Tibial artery (tissue), 4 donors: ENCODE data around the gene SLC25A28.

ENCODE experiments used
- DNase-seq, 2 donors: peaks; one replicate each; pipeline ENCODE4 v3.0.0-alpha.2; 2019
- H3K27ac ChIP-seq, 2 donors: fragments of 200-600 bp; sonication (generic) in 1 of 2; 1 replicate in 1 of 2; 2 replicates in 1 of 2; pipeline ENCODE4 v1.5.1; 2018 to 2019; ENCODE audit warnings: mild to moderate bottlenecking in 1 of 2
- H3K27me3 ChIP-seq, 2 donors: fragments of 200-600 bp; sonication (generic) in 1 of 2; one replicate each; pipeline versions ENCODE4 v1.5.1 to v1.6.0; 2016 to 2019
- H3K36me3 ChIP-seq, 3 donors: fragments of 200-600 bp; sonication (generic) in 2 of 3; one replicate each; pipeline ENCODE4 v1.5.1; 2016 to 2019; ENCODE audit warnings: mild to moderate bottlenecking in 2 of 3
- H3K4me1 ChIP-seq, 4 donors: fragments of 200-600 bp; sonication (generic) in 2 of 4; 1 replicate in 3 of 4; 2 replicates in 1 of 4; pipeline ENCODE4 v1.5.1; 2016 to 2019
- H3K4me3 ChIP-seq, 2 donors: fragments of 200-600 bp; sonication (generic) in 1 of 2; 1 replicate in 1 of 2; 2 replicates in 1 of 2; pipeline ENCODE4 v1.5.1; 2018 to 2019; ENCODE audit warnings: mild to moderate bottlenecking in 2 of 2
- H3K9me3 ChIP-seq, 3 donors: fragments of 200-600 bp; sonication (generic) in 1 of 3; one replicate each; pipeline ENCODE4 v1.5.1; 2016 to 2019
- CTCF ChIP-seq, 2 experiments: fragments of 200-600 bp in 1 of 2; fragments of 450-650 bp in 1 of 2; IDR thresholded peaks; one replicate each; pipeline ENCODE4 v1.5.1; 2017 to 2019; ENCODE audit warnings: antibody characterized with exemption in 2 of 2, mild to moderate bottlenecking in 1 of 2, moderate library complexity in 1 of 2
- intact Hi-C: fragments of 100-400 bp; cut with DNase I; formaldehyde crosslinking; loops from one replicate; pipeline ENCODE4 v1.15.0; 2023; ENCODE audit warnings: low total_unique reads

The SLC25A28 gene

DNA sequence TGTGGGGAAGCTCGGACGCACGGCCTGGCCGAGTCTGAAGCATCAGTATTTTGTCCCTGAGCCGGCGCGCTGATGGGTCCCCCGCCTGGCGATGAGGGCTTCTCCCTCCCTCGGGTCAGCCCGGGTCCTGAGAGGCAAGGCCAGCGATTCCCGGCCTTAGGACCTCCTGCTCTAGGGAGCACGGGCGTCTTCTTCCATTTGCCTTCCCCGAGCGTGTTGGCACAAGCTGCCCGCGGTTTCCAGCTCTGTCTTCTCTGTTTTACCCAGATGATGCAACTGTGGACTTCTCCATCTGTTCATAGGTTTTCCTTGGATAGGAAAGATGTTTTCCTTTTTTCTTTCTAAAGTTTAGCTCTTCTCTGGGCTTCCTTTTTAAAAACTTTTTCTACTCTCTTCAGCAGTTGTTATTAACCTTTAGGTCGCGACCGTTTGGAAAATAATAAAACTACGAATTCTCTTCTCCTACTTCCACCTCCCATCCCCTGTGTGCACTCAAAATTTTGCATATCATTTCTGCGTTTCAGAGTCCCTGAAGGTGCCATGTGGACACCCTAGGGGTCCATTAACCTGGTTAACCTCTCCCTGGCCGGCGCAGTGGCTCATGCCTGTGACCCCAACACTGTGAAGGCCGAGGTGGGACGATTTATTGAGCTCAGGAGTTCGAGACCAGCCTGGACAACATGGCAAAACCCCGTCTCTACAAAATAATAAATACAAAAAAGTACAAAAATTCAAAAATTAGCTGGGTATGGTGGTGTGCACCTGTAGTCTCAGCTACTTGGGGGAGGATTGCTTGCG lies 1.4 kb upstream of the SLC25A28 start:
- DNase-seq, result no peak

GRCh38 chr10:99620711-99621453 lies 643 bp upstream of the SLC25A28 start:
- H3K27me3 ChIP-seq, result no peaks in the 10 kb centered on the region
- no peaks in the 10 kb centered on the region for H3K9me3 ChIP-seq
- intact Hi-C loops, result loop anchor here (2.0 to 5.0 kb wide), 2 partner anchors 111 to 190 kb away; partner anchors contain the start of genes COX15, CUTC and GOT1
- peak overlapping the region; percentile 92 to 98 for H3K27ac ChIP-seq
- peak overlapping the region; percentile 70 to 93 for H3K4me3 ChIP-seq
- peaks cover 0 to 45% (median 29%) of the 10 kb centered on the region in 4 donors for H3K4me1 ChIP-seq
- peak; percentile 12 to 22 for TF ChIP-seq CTCF (IDR thresholded peaks at IDR 0.05)
- no peaks in the 10 kb centered on the region for H3K36me3 ChIP-seq
- DNase-seq, result peak; percentile 95 to 97

More for the DNA sequence above, 1.4 kb upstream of the SLC25A28 start:
- peak overlapping the region; percentile 70 to 93 for H3K4me3 ChIP-seq
- H3K27ac ChIP-seq, result peak overlapping the region; percentile 92 to 98
- peaks cover 0 to 40% (median 28%) of the 10 kb centered on the region in 4 donors for H3K4me1 ChIP-seq
- H3K36me3 ChIP-seq, result no peaks in the 10 kb centered on the region
- H3K9me3 ChIP-seq, result no peaks in the 10 kb centered on the region
- H3K27me3 ChIP-seq, result no peaks in the 10 kb centered on the region
- intact Hi-C loops, result loop anchor here (2.0 to 5.0 kb wide), 2 partner anchors 111 to 191 kb away; partner anchors contain the start of genes COX15, CUTC and GOT1
- TF ChIP-seq CTCF (IDR thresholded peaks at IDR 0.05), result no peak

GRCh38 chr10:99619090-99619800 lies 994 bp downstream of the SLC25A28 start:
- H3K4me3 ChIP-seq, result peak overlapping the region; percentile 70 to 93
- peaks cover 0 to 49% (median 29%) of the 10 kb centered on the region in 4 donors for H3K4me1 ChIP-seq
- H3K27me3 ChIP-seq, result no peaks in the 10 kb centered on the region
- no peaks in the 10 kb centered on the region for H3K9me3 ChIP-seq
- intact Hi-C loops, result no loop called here
- H3K27ac ChIP-seq, result peak overlapping the region; percentile 92 to 98
- peaks cover 0 to 9% (median 0%) of the 10 kb centered on the region in 3 donors for H3K36me3 ChIP-seq
- DNase-seq, result no peak
- TF ChIP-seq CTCF (IDR thresholded peaks at IDR 0.05), result no peak

GRCh38 chr10:99617696-99618095 lies 2.5 kb downstream of the SLC25A28 start:
- H3K4me3 ChIP-seq, result peak overlapping the region; percentile 2 to 70
- peak overlapping the region in 1 of 2 donors; percentile 18 for H3K27ac ChIP-seq

More at GRCh38 chr10:99617696-99618095, 2.5 kb downstream of the SLC25A28 start:
- no peak for DNase-seq
- Histone ChIP-seq H3K36me3 (peaks cover 7 to 24% (median 9%) of the 10 kb centered on the region in 3 donors), H3K27me3 (no peaks in the 10 kb centered on the region), H3K9me3 (no peaks in the 10 kb centered on the region), H3K4me1 (peaks cover 0 to 49% (median 29%) of the 10 kb centered on the region in 4 donors)
- intact Hi-C loops, result no loop called here
- no peak for TF ChIP-seq CTCF (IDR thresholded peaks at IDR 0.05)
